HG03095 (cell line): ENCODE results near the gene ZNF33A.
A peak's percentile ranks its signal among the peaks of the same experiment; 100 is the strongest.
"Not testable (repeated sequence)": the region's sequence is repeated elsewhere in the genome, so short reads cannot be mapped to it uniquely, and the experiment has no call there.

ENCODE experiments used
- ATAC-seq: cut with Tn5 transposase; IDR thresholded peaks from one replicate; pipeline ENCODE4 v1.9.1; 2021; ENCODE audit warnings: moderate library complexity; ENCODE audit not compliant: unreplicated experiment

The ZNF33A gene

GRCh38 chr10:38010119-38010903 lies at the start of gene ZNF33A:
TSS of gene ZNF33A (plus strand) at chr10:38010675. CDS start at chr10:38012342, 1,667 bp downstream.
- peak; percentile 87 for ATAC-seq

GRCh38 chr10:37965006-37965405 lies 45.5 kb upstream of the ZNF33A start:
- ATAC-seq: no peak

- ATAC-seq: no peak
Measured at GRCh38 chr10:37972396-37972795, 38.1 kb upstream of the ZNF33A start.

GRCh38 chr10:37975401-37975991 lies 35.0 kb upstream of the ZNF33A start:
- no peak for ATAC-seq

- peak; percentile 95 for ATAC-seq
Measured at GRCh38 chr10:37976091-37976879, 34.2 kb upstream of the ZNF33A start, which contains the start of gene ZNF25. TSS of gene ZNF25 (minus strand) at chr10:37976647. CDS start at chr10:37971722, 4,925 bp downstream.

- ATAC-seq: no peak
Measured at GRCh38 chr10:37976880-37977203, 33.6 kb upstream of the ZNF33A start.

- ATAC-seq: no peak
Measured at GRCh38 chr10:37991655-37992054, 18.8 kb upstream of the ZNF33A start.

- ATAC-seq: no peak
Measured at GRCh38 chr10:37992083-37992482, 18.4 kb upstream of the ZNF33A start.

- ATAC-seq: not testable (repeated sequence)
Measured at GRCh38 chr10:37998920-37999319, 11.6 kb upstream of the ZNF33A start.

GRCh38 chr10:38000474-38000873 lies 10.0 kb upstream of the ZNF33A start:
- not testable (repeated sequence) for ATAC-seq

GRCh38 chr10:38003026-38003425 lies 7.4 kb upstream of the ZNF33A start:
- no peak for ATAC-seq

- no peak for ATAC-seq
Measured at GRCh38 chr10:38003588-38003987, 6.9 kb upstream of the ZNF33A start.

GRCh38 chr10:38007551-38007950 lies 2.9 kb upstream of the ZNF33A start:
- ATAC-seq: no peak

GRCh38 chr10:38007991-38008390 lies 2.5 kb upstream of the ZNF33A start:
- ATAC-seq: no peak

GRCh38 chr10:38016354-38016753 lies 5.9 kb downstream of the ZNF33A start:
- ATAC-seq: no peak

- ATAC-seq: not testable (repeated sequence)
Measured at GRCh38 chr10:38019124-38019523, 8.6 kb downstream of the ZNF33A start.

GRCh38 chr10:38025283-38025682 lies 14.8 kb downstream of the ZNF33A start:
- ATAC-seq: peak; percentile 96

GRCh38 chr10:38027986-38028385 lies 17.5 kb downstream of the ZNF33A start:
- ATAC-seq: no peak

- no peak for ATAC-seq
Measured at GRCh38 chr10:38032886-38033285, 22.4 kb downstream of the ZNF33A start.

GRCh38 chr10:38038107-38038931 lies 27.8 kb downstream of the ZNF33A start:
- peak; percentile 96 for ATAC-seq

GRCh38 chr10:38038932-38039245 lies 28.4 kb downstream of the ZNF33A start:
- ATAC-seq: no peak
